ENCODE measurements around the gene EPM2AIP1.

DNA sequence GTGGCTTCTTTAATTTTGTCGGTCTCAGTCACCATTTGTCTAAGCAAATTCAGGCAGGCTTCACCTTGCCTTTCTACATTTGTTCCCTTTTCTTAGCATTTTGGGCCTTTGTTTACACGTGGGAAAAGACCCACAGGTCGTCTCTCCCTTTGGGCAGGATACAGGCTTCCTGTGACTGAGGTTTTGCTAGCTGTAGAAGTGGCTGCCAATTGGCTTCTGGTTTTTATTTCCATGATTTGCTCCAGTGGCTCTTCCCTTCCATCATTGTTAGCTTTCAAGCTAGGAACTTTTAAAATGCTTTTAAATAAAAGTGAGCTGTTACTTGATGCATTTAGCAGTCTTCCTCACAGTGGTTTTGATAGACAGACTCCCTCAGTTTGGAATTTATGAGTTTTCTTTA lies 37.7 kb upstream of the EPM2AIP1 start:
- TF ChIP-seq CTCF (IDR thresholded peaks at IDR 0.05; ENCODE audit: low read depth, low read length) (no peak), EZH2phosphoT487 (IDR thresholded peaks at IDR 0.05; ENCODE audit: low read depth) (no peak)

Data from OCI-LY3 (cell line).